GM19035 (cell line): ENCODE results near the gene ZNF736.
"Not testable (repeated sequence)": the region's sequence is repeated elsewhere in the genome, so short reads cannot be mapped to it uniquely, and the experiment has no call there.

Source experiments
- ATAC-seq: cut with Tn5 transposase; IDR thresholded peaks from one replicate; pipeline ENCODE4 v1.9.1; 2021; ENCODE audit not compliant: unreplicated experiment

ZNF736 gene

GRCh38 chr7:64313740-64314491, at the start of gene ZNF736:
Gene ZNF736 (plus strand): TSS chr7:64313961. CDS start chr7:64314151, 190 bp downstream.
- peak; percentile 100 for ATAC-seq

GRCh38 chr7:64266341-64266919, 47.3 kb upstream of the ZNF736 start:
- no peak for ATAC-seq

GRCh38 chr7:64277630-64278029, 36.1 kb upstream of the ZNF736 start:
- ATAC-seq = no peak

- no peak for ATAC-seq
Measured at GRCh38 chr7:64294701-64295420, 18.9 kb upstream of the ZNF736 start.

- not testable (repeated sequence) for ATAC-seq
Measured at GRCh38 chr7:64297418-64297817, 16.3 kb upstream of the ZNF736 start.

GRCh38 chr7:64300641-64301405, 12.9 kb upstream of the ZNF736 start:
- no peak for ATAC-seq

- ATAC-seq = peak; percentile 98
Measured at GRCh38 chr7:64307254-64308015, 6.3 kb upstream of the ZNF736 start.

GRCh38 chr7:64308016-64308270, 5.8 kb upstream of the ZNF736 start:
- ATAC-seq = no peak

- no peak for ATAC-seq
Measured at GRCh38 chr7:64310426-64310825, 3.3 kb upstream of the ZNF736 start.

- ATAC-seq = no peak
Measured at GRCh38 chr7:64312826-64313225, 935 bp upstream of the ZNF736 start.

- ATAC-seq = no peak
Measured at GRCh38 chr7:64314566-64314965, 805 bp downstream of the ZNF736 start.

- ATAC-seq = not testable (repeated sequence)
Measured at GRCh38 chr7:64316031-64316742, 2.4 kb downstream of the ZNF736 start.

- ATAC-seq = no peak
Measured at GRCh38 chr7:64320547-64321513, 7.1 kb downstream of the ZNF736 start.

GRCh38 chr7:64324166-64324565, 10.4 kb downstream of the ZNF736 start:
- not testable (repeated sequence) for ATAC-seq

GRCh38 chr7:64348713-64349210, 35.0 kb downstream of the ZNF736 start:
- not testable (repeated sequence) for ATAC-seq

- ATAC-seq = no peak
Measured at GRCh38 chr7:64359543-64359942, 45.8 kb downstream of the ZNF736 start.

GRCh38 chr7:64371116-64371515, 57.4 kb downstream of the ZNF736 start:
- no peak for ATAC-seq

GRCh38 chr7:64373017-64373416, 59.3 kb downstream of the ZNF736 start:
- ATAC-seq = no peak

GRCh38 chr7:64400401-64400800, 86.6 kb downstream of the ZNF736 start:
- no peak for ATAC-seq
